22Rv1 (cell line): ENCODE data around the gene DACH1.

Experiments used
- CTCF ChIP-seq: fragments of 450-650 bp; IDR thresholded peaks from 2 replicates; pipeline ENCODE4 v1.5.1; 2017; ENCODE audit warnings: mild to moderate bottlenecking
- ZFX ChIP-seq: fragments of 450-650 bp; IDR thresholded peaks from 2 replicates; pipeline ENCODE4 v1.6.1; 2017; ENCODE audit warnings: antibody characterized with exemption, borderline replicate concordance

- TF ChIP-seq CTCF (no peak), ZFX (no peak)
Observed at GRCh38 chr13:71768881-71769280, 98.1 kb downstream of the DACH1 start.
